Measurements from ENCODE around the gene SLC35F4. TPM values are rescaled to one million over a fixed set of nuclear protein-coding genes. Genes with fewer than 3 reads are reported as not detected.
A peak's percentile ranks its signal among the peaks of the same experiment; 100 is the strongest.

The SLC35F4 gene
- total RNA-seq, 1 experiment from 2014 or later = not detected

GRCh38 chr14:57845316-57845715, 20.6 kb downstream of the SLC35F4 start:
- no peak overlapping the region for H3K27ac ChIP-seq (ENCODE audit: low read depth, low read length)
- BruUV-seq (replicated peaks) = no TSS peak
- CTCF ChIA-PET = no interaction called here

GRCh38 chr14:57837267-57837666, 28.6 kb downstream of the SLC35F4 start:
- peaks cover 18 to 27% of the 10 kb centered on the region in 2 experiments; a peak in 3 of 4 replicates for H3K4me1 ChIP-seq (ENCODE audit: control insufficient read depth in 1 of 2, insufficient read depth in 2 of 2, low read length in 2 of 2)
- no peak for ATAC-seq
- POLR2A ChIA-PET = no interaction called here
- no peaks in the 10 kb centered on the region for H3K9me3 ChIP-seq (ENCODE audit: control insufficient read depth in 1 of 2, insufficient read depth in 1 of 2, low read depth in 1 of 2, low read length in 2 of 2)
- no peaks in the 10 kb centered on the region; the same call in 1 of the 2 replicates for H3K27me3 ChIP-seq (ENCODE audit: insufficient read depth, low read length)
- H3K4me2 ChIP-seq (ENCODE audit: low read length) = no peak overlapping the region
- no peak for DNase-seq (ENCODE audit: low read depth, low spot score)
- no peak overlapping the region for H3K9ac ChIP-seq (ENCODE audit: low read length)
- H3K27ac ChIP-seq (ENCODE audit: low read depth, low read length) = no peak overlapping the region
- intact Hi-C loops (cut with micrococcal nuclease) = no loop called here
- H2AFZ ChIP-seq (ENCODE audit: low read depth, low read length, poor library complexity, severe bottlenecking) = no peak overlapping the region
- H3K9me2 ChIP-seq (ENCODE audit: insufficient read depth) = no peaks in the 10 kb centered on the region
- H3K36me3 ChIP-seq (ENCODE audit: control insufficient read depth in 1 of 2, insufficient read depth in 2 of 2, low read length in 2 of 2) = no peaks in the 10 kb centered on the region
- H4K20me1 ChIP-seq (ENCODE audit: insufficient read depth) = no peaks in the 10 kb centered on the region
- no TSS peak for BruUV-seq (replicated peaks)
- CTCF ChIA-PET = no interaction called here
- no peaks in the 10 kb centered on the region for H3K79me2 ChIP-seq (ENCODE audit: insufficient read depth, low read length)
- TF ChIP-seq EGR1 (IDR thresholded peaks at IDR 0.05; ENCODE audit: low read depth) (no peak), REST (IDR thresholded peaks at IDR 0.05; ENCODE audit: low read depth) (no peak), SP1 (IDR thresholded peaks at IDR 0.05; ENCODE audit: low read depth) (no peak)
- TF ChIP-seq, protein P1, sequence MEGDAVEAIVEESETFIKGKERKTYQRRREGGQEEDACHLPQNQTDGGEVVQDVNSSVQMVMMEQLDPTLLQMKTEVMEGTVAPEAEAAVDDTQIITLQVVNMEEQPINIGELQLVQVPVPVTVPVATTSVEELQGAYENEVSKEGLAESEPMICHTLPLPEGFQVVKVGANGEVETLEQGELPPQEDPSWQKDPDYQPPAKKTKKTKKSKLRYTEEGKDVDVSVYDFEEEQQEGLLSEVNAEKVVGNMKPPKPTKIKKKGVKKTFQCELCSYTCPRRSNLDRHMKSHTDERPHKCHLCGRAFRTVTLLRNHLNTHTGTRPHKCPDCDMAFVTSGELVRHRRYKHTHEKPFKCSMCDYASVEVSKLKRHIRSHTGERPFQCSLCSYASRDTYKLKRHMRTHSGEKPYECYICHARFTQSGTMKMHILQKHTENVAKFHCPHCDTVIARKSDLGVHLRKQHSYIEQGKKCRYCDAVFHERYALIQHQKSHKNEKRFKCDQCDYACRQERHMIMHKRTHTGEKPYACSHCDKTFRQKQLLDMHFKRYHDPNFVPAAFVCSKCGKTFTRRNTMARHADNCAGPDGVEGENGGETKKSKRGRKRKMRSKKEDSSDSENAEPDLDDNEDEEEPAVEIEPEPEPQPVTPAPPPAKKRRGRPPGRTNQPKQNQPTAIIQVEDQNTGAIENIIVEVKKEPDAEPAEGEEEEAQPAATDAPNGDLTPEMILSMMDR (IDR thresholded peaks at IDR 0.05 in 2 of 3, conservative IDR thresholded peaks at IDR 0.05 in 1 of 3; ENCODE audit: borderline replicate concordance in 1 of 3, insufficient read depth in 1 of 3, low read depth in 2 of 3, low read length in 2 of 3) = peak in 2 of 3 experiments; percentile 22 to 26; a peak in 3 of 6 replicates
- H3K4me3 ChIP-seq (replicated peaks in 1 of 2; ENCODE audit: low read depth in 1 of 2, low read length in 2 of 2) = no peak overlapping the region
- RAD21 ChIA-PET (ENCODE audit: low non-redundant PET in 1 of 2, low total read pairs in 2 of 2, uncharacterized antibody in 2 of 2, unreplicated experiment in 2 of 2) = no interaction called here

More at GRCh38 chr14:57845316-57845715, 20.6 kb downstream of the SLC35F4 start:
- H3K9me3 ChIP-seq (ENCODE audit: control insufficient read depth in 1 of 2, insufficient read depth in 1 of 2, low read depth in 1 of 2, low read length in 2 of 2) = no peaks in the 10 kb centered on the region
- ATAC-seq (no peak), DNase-seq (ENCODE audit: low read depth, low spot score) (no peak)
- H3K4me2 ChIP-seq (ENCODE audit: low read length) = no peak overlapping the region
- H3K9ac ChIP-seq (ENCODE audit: low read length) = no peak overlapping the region
- ChIA-PET POLR2A (no interaction called here), RAD21 (ENCODE audit: low non-redundant PET in 1 of 2, low total read pairs in 2 of 2, uncharacterized antibody in 2 of 2, unreplicated experiment in 2 of 2) (no interaction called here)
- TF ChIP-seq SP1 (IDR thresholded peaks at IDR 0.05; ENCODE audit: low read depth) = no peak
- TF ChIP-seq ZFX (IDR thresholded peaks at IDR 0.05) = no peak
- TF ChIP-seq ZBTB33 (IDR thresholded peaks at IDR 0.05; ENCODE audit: extremely low read depth, insufficient replicate concordance, low read length) = no peak
- no peak for TF ChIP-seq FOSL1 (IDR thresholded peaks at IDR 0.05; ENCODE audit: low read depth)
- no peak for TF ChIP-seq RAD21 (IDR thresholded peaks at IDR 0.05; ENCODE audit: low read depth)
- no peak for TF ChIP-seq EZH2 (IDR thresholded peaks at IDR 0.05)
- no peak for TF ChIP-seq POLR2AphosphoS5 (IDR thresholded peaks at IDR 0.05; ENCODE audit: low read depth, low read length)
- no peaks in the 10 kb centered on the region; the same call in 1 of the 2 replicates for H3K27me3 ChIP-seq (ENCODE audit: insufficient read depth, low read length)
- H4K20me1 ChIP-seq (ENCODE audit: insufficient read depth) = no peaks in the 10 kb centered on the region
- no peak overlapping the region for H2AFZ ChIP-seq (ENCODE audit: low read depth, low read length, poor library complexity, severe bottlenecking)
- H3K9me2 ChIP-seq (ENCODE audit: insufficient read depth) = no peaks in the 10 kb centered on the region
- H3K4me3 ChIP-seq (replicated peaks in 1 of 2; ENCODE audit: low read depth in 1 of 2, low read length in 2 of 2) = no peak overlapping the region
- H3K36me3 ChIP-seq (ENCODE audit: control insufficient read depth in 1 of 2, insufficient read depth in 2 of 2, low read length in 2 of 2) = no peaks in the 10 kb centered on the region
- no peaks in the 10 kb centered on the region for H3K79me2 ChIP-seq (ENCODE audit: insufficient read depth, low read length)
- peaks cover 0 to 5% of the 10 kb centered on the region in 2 experiments; a peak in 1 of 4 replicates for H3K4me1 ChIP-seq (ENCODE audit: control insufficient read depth in 1 of 2, insufficient read depth in 2 of 2, low read length in 2 of 2)
- intact Hi-C loops (cut with micrococcal nuclease) = no loop called here
